KMS-11 (cell line): ENCODE measurements around the gene STK4.

Experiments
- H2AFZ ChIP-seq: fragments of 200-600 bp; sonication (generic); 2 replicates; pipeline ENCODE4 v1.6.1; 2016; ENCODE audit warnings: antibody characterized with exemption, mixed run types, low read depth
- H3K27ac ChIP-seq: fragments of 200-600 bp; sonication (generic); 2 replicates; pipeline ENCODE4 v1.6.1; 2016; ENCODE audit warnings: mild to moderate bottlenecking, mixed run types
- H3K27me3 ChIP-seq: fragments of 200-600 bp; sonication (generic); 2 replicates; pipeline ENCODE4 v1.6.1; 2017; ENCODE audit warnings: mild to moderate bottlenecking, low read depth, mixed run types, moderate library complexity; ENCODE audit not compliant: insufficient read depth
- H3K36me3 ChIP-seq: fragments of 200-600 bp; sonication (generic); 2 replicates; pipeline ENCODE4 v1.6.1; 2017; ENCODE audit warnings: mild to moderate bottlenecking, mixed run types; ENCODE audit not compliant: insufficient read depth
- H3K4me1 ChIP-seq: fragments of 200-600 bp; sonication (generic); 2 replicates; pipeline ENCODE4 v1.6.1; 2016; ENCODE audit warnings: mild to moderate bottlenecking, low read depth, mixed run types; ENCODE audit not compliant: poor library complexity, severe bottlenecking
- H3K4me2 ChIP-seq: fragments of 200-600 bp; sonication (generic); 2 replicates; pipeline ENCODE4 v1.7.0; 2016; ENCODE audit warnings: mild to moderate bottlenecking, mixed run types
- H3K4me3 ChIP-seq: fragments of 200-600 bp; sonication (generic); IDR thresholded peaks from 2 replicates; pipeline ENCODE4 v1.6.1; 2017; ENCODE audit warnings: low read depth, low read length, mixed read lengths; ENCODE audit not compliant: insufficient read depth
- H3K79me2 ChIP-seq: fragments of 200-600 bp; sonication (generic); 2 replicates; pipeline ENCODE4 v1.6.1; 2016; ENCODE audit warnings: low read depth, mixed run types; ENCODE audit not compliant: insufficient read depth
- H3K9ac ChIP-seq: fragments of 200-600 bp; sonication (generic); 2 replicates; pipeline ENCODE4 v1.6.1; 2016; ENCODE audit warnings: mild to moderate bottlenecking, mixed run types
- H4K20me1 ChIP-seq: fragments of 200-600 bp; sonication (generic); 2 replicates; pipeline ENCODE4 v1.6.1; 2016; ENCODE audit warnings: mild to moderate bottlenecking, mixed run types; ENCODE audit not compliant: insufficient read depth
- TF ChIP-seq, protein P1 (sequence below): fragments of 200-600 bp; sonication (generic); conservative IDR thresholded peaks from 2 replicates; pipeline ENCODE4 v1.6.1; 2017; ENCODE audit warnings: low read depth, mild to moderate bottlenecking, antibody characterized with exemption, low read length, moderate library complexity, mixed read lengths

STK4 gene

DNA sequence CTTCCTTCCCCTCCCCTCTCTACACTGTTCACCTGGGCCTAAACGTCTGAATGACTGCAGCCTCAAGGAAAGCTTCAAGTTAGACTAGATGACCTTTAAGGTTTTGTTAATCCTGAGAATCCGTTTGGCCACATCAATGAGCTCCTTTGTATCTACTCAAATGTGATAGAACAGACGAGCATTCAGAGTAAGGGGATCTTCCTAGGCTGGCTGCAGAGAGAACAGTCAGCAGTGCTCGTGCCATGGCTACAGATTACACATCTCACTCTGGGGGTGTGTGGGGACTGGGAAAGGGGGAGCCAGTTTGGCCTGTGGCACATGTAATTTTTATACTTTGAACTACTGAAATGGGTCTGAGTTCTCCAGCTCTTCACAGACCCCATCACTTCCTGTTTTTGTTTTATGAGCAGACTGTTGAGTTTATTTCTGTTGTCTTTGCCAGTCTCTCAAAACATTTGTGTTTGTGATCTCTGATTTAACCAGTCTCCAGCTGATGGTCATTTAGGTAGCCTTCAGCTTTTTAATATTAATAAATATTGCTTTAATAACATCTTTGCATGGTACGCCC is 83.7 kb downstream of the STK4 start:
- H3K27ac ChIP-seq = peak overlapping the region; percentile 92
- H3K36me3 ChIP-seq = no peaks in the 10 kb centered on the region
- H3K27me3 ChIP-seq = no peaks in the 10 kb centered on the region
- peak overlapping the region; percentile 43; the same call in 1 of the 2 replicates for H3K9ac ChIP-seq
- TF ChIP-seq, protein P1, sequence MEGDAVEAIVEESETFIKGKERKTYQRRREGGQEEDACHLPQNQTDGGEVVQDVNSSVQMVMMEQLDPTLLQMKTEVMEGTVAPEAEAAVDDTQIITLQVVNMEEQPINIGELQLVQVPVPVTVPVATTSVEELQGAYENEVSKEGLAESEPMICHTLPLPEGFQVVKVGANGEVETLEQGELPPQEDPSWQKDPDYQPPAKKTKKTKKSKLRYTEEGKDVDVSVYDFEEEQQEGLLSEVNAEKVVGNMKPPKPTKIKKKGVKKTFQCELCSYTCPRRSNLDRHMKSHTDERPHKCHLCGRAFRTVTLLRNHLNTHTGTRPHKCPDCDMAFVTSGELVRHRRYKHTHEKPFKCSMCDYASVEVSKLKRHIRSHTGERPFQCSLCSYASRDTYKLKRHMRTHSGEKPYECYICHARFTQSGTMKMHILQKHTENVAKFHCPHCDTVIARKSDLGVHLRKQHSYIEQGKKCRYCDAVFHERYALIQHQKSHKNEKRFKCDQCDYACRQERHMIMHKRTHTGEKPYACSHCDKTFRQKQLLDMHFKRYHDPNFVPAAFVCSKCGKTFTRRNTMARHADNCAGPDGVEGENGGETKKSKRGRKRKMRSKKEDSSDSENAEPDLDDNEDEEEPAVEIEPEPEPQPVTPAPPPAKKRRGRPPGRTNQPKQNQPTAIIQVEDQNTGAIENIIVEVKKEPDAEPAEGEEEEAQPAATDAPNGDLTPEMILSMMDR = no peak
- no peak overlapping the region for H2AFZ ChIP-seq
- peak overlapping the region; percentile 95 for H3K4me2 ChIP-seq
- H3K79me2 ChIP-seq = peaks cover 47% of the 10 kb centered on the region; the same call in 1 of the 2 replicates
- H3K4me1 ChIP-seq = peaks cover 100% of the 10 kb centered on the region
- no peaks in the 10 kb centered on the region for H4K20me1 ChIP-seq
- H3K4me3 ChIP-seq = no peak overlapping the region

DNA sequence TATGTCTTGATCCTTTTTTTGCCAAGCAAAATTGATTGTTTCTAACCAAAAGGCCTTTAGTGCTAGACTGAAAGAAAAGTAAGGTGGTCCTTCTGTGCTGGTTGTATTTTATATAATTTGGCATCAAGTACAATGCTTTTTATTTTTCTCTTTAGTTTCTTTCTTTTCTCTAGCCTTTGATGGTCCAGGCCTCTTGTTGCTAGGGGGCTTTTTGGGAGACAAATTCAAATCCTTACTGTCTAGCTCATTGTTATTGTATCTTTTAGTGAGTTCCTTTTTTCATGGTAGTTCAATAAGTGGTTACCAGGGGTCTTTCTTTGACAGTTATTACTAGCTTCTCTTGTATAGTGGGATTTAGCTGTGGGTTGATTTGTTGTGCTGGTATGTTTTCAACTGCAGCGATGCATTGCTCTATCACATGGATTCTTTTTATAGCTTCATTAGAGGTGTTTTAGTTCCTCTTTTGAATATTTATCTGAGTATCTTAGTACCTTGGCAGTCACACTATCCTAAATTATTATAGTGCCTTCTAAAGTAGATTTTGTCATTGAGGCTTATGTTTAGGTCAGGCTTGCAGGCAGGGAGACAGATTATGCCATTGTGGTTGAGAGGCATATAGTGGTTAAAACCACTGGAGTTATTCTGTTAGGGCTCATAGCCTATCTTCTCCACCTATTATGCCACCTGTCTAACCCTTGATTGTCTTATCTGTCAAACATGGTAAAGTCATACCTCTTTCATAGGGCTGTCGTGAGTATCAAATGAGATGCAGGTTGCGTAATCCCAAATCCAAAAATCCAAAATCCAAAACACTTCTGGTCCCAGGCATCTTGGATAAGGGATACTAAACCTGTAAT is 85.1 kb downstream of the STK4 start:
- Histone ChIP-seq H3K4me3 (no peak overlapping the region), H3K4me1 (peaks cover 100% of the 10 kb centered on the region), H4K20me1 (no peaks in the 10 kb centered on the region), H3K36me3 (no peaks in the 10 kb centered on the region; the same call in 1 of the 2 replicates), H3K27me3 (no peaks in the 10 kb centered on the region), H3K4me2 (peak overlapping the region; percentile 95), H3K79me2 (peaks cover 50% of the 10 kb centered on the region; the same call in 1 of the 2 replicates), H2AFZ (no peak overlapping the region), H3K27ac (peak overlapping the region; percentile 92), H3K9ac (peak overlapping the region; percentile 43)
- TF ChIP-seq, protein P1 = no peak

DNA sequence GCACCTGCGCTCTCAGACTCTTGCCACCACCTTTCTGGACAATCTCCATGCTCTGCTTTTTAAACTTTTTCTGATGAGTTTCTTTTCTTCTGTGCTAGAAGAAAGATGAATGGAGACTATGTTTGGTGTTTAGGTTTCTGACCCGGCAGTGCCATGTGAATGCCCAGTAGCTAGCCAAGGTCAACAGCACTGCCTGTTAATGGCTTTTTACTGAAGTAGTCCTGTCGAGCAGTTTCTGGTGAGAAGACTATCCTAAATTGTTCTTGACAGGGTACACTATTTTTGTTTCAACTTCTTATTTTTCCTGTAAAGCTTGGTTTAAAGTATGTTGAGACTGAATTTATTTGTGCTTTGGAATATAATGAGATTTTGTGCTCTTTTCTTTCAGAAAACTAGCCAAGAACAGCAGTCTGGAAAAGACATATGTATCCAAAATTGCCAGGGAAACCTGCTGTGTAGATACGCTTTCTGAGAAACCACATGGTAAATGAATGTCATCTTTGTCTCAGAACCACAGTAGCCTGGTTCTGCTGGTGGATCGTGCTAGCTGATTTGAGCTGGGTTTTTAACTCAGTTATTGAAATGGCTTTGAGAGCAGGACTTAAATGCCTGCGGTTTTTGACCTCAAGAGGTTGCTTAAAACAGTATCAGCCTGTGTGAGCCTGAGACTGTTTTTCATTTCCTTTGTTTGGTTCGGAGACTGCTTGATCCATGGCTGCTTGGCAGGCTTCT is 86.6 kb downstream of the STK4 start:
- Histone ChIP-seq H3K27me3 (no peaks in the 10 kb centered on the region), H3K79me2 (peaks cover 43% of the 10 kb centered on the region; the same call in 1 of the 2 replicates), H3K27ac (peak overlapping the region; percentile 92), H3K36me3 (no peaks in the 10 kb centered on the region; the same call in 1 of the 2 replicates), H3K4me2 (peak overlapping the region; percentile 95), H4K20me1 (no peaks in the 10 kb centered on the region), H3K4me3 (no peak overlapping the region), H2AFZ (no peak overlapping the region), H3K4me1 (peaks cover 100% of the 10 kb centered on the region), H3K9ac (peak overlapping the region; percentile 43)
- TF ChIP-seq, protein P1 = 0 out of 2 replicates have a peak, but pooled peaks have one; percentile 17
